CD4-positive, alpha-beta T cell treated with Interleukin-17A for 1 hour (primary cell): ENCODE results near the gene THOP1.

Experiments
- DNase-seq: peaks from one replicate; pipeline ENCODE4 v3.0.0-alpha.2; 2020

THOP1 gene

GRCh38 chr19:2820112-2820702, 34.9 kb downstream of the THOP1 start:
- peak; percentile 14 for DNase-seq

GRCh38 chr19:2822846-2823245, 37.5 kb downstream of the THOP1 start:
- no peak for DNase-seq

GRCh38 chr19:2823646-2824045, 38.3 kb downstream of the THOP1 start:
- DNase-seq = no peak

- DNase-seq = no peak
Observed at GRCh38 chr19:2824129-2824528, 38.8 kb downstream of the THOP1 start.

GRCh38 chr19:2827022-2827421, 41.7 kb downstream of the THOP1 start:
- no peak for DNase-seq

GRCh38 chr19:2827840-2828489, 42.7 kb downstream of the THOP1 start:
- no peak for DNase-seq

- DNase-seq = no peak
Observed at GRCh38 chr19:2834294-2834871, 49.1 kb downstream of the THOP1 start.

- DNase-seq = no peak
Observed at GRCh38 chr19:2837430-2837829, 52.1 kb downstream of the THOP1 start.

- peak; percentile 100 for DNase-seq
Observed at GRCh38 chr19:2840794-2841791, 55.8 kb downstream of the THOP1 start, which contains the start of gene ZNF555. ZNF555 (plus strand) TSS chr19:2841475; CDS start chr19:2841573, 98 bp downstream.

- DNase-seq = no peak
Observed at GRCh38 chr19:2841855-2842574, 56.7 kb downstream of the THOP1 start.

GRCh38 chr19:2845107-2845506, 59.8 kb downstream of the THOP1 start:
- no peak for DNase-seq

GRCh38 chr19:2846180-2846894, 61.0 kb downstream of the THOP1 start:
- DNase-seq = no peak

- DNase-seq = no peak
Observed at GRCh38 chr19:2847507-2847906, 62.2 kb downstream of the THOP1 start.

GRCh38 chr19:2848616-2849015, 63.3 kb downstream of the THOP1 start:
- DNase-seq = no peak

GRCh38 chr19:2850256-2850925, 65.1 kb downstream of the THOP1 start:
- no peak for DNase-seq

GRCh38 chr19:2852598-2852997, 67.3 kb downstream of the THOP1 start:
- DNase-seq = no peak

- DNase-seq = no peak
Observed at GRCh38 chr19:2853015-2853606, 67.8 kb downstream of the THOP1 start.

GRCh38 chr19:2854849-2855248, 69.5 kb downstream of the THOP1 start:
- no peak for DNase-seq

- peak; percentile 64 for DNase-seq
Observed at GRCh38 chr19:2856457-2857050, 71.3 kb downstream of the THOP1 start.

- no peak for DNase-seq
Observed at GRCh38 chr19:2858864-2859263, 73.6 kb downstream of the THOP1 start.
